ENCODE results near the gene CDC37L1.

The CDC37L1 gene

GRCh38 chr9:4755026-4755609 lies 75.7 kb downstream of the CDC37L1 start:
- TF ChIP-seq TAF1 (IDR thresholded peaks at IDR 0.05; ENCODE audit: low read depth) (no peak), CEBPB (IDR thresholded peaks at IDR 0.05) (no peak), EP300 (IDR thresholded peaks at IDR 0.05; ENCODE audit: borderline replicate concordance) (no peak), RAD21 (IDR thresholded peaks at IDR 0.05; ENCODE audit: low read depth) (no peak), EGR1 (IDR thresholded peaks at IDR 0.05) (no peak), FOXM1 (IDR thresholded peaks at IDR 0.05; ENCODE audit: borderline replicate concordance, low read depth) (no peak), NFIC (IDR thresholded peaks at IDR 0.05) (no peak), TEAD4 (IDR thresholded peaks at IDR 0.05) (no peak), TCF12 (IDR thresholded peaks at IDR 0.05; ENCODE audit: low read depth) (no peak), ZBTB7A (IDR thresholded peaks at IDR 0.05; ENCODE audit: low read depth) (no peak), YY1 (IDR thresholded peaks at IDR 0.05; ENCODE audit: low read depth) (no peak), CREB1 (IDR thresholded peaks at IDR 0.05; ENCODE audit: low read depth) (no peak)
- TF ChIP-seq, protein P1, sequence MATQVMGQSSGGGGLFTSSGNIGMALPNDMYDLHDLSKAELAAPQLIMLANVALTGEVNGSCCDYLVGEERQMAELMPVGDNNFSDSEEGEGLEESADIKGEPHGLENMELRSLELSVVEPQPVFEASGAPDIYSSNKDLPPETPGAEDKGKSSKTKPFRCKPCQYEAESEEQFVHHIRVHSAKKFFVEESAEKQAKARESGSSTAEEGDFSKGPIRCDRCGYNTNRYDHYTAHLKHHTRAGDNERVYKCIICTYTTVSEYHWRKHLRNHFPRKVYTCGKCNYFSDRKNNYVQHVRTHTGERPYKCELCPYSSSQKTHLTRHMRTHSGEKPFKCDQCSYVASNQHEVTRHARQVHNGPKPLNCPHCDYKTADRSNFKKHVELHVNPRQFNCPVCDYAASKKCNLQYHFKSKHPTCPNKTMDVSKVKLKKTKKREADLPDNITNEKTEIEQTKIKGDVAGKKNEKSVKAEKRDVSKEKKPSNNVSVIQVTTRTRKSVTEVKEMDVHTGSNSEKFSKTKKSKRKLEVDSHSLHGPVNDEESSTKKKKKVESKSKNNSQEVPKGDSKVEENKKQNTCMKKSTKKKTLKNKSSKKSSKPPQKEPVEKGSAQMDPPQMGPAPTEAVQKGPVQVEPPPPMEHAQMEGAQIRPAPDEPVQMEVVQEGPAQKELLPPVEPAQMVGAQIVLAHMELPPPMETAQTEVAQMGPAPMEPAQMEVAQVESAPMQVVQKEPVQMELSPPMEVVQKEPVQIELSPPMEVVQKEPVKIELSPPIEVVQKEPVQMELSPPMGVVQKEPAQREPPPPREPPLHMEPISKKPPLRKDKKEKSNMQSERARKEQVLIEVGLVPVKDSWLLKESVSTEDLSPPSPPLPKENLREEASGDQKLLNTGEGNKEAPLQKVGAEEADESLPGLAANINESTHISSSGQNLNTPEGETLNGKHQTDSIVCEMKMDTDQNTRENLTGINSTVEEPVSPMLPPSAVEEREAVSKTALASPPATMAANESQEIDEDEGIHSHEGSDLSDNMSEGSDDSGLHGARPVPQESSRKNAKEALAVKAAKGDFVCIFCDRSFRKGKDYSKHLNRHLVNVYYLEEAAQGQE (IDR thresholded peaks at IDR 0.05; ENCODE audit: low read depth), result no peak
- TF ChIP-seq, protein P2, sequence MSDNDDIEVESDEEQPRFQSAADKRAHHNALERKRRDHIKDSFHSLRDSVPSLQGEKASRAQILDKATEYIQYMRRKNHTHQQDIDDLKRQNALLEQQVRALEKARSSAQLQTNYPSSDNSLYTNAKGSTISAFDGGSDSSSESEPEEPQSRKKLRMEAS (IDR thresholded peaks at IDR 0.05), result no peak
- TF ChIP-seq, protein P3, sequence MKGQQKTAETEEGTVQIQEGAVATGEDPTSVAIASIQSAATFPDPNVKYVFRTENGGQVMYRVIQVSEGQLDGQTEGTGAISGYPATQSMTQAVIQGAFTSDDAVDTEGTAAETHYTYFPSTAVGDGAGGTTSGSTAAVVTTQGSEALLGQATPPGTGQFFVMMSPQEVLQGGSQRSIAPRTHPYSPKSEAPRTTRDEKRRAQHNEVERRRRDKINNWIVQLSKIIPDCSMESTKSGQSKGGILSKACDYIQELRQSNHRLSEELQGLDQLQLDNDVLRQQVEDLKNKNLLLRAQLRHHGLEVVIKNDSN (IDR thresholded peaks at IDR 0.05), result no peak

GRCh38 chr9:4756420-4756819 lies 77.1 kb downstream of the CDC37L1 start:
- TF ChIP-seq TAF1 (IDR thresholded peaks at IDR 0.05; ENCODE audit: low read depth) (no peak), FOXM1 (IDR thresholded peaks at IDR 0.05; ENCODE audit: borderline replicate concordance, low read depth) (no peak), RAD21 (IDR thresholded peaks at IDR 0.05; ENCODE audit: low read depth) (no peak), CEBPB (IDR thresholded peaks at IDR 0.05) (no peak), EGR1 (IDR thresholded peaks at IDR 0.05) (no peak), YY1 (IDR thresholded peaks at IDR 0.05; ENCODE audit: low read depth) (no peak), TCF12 (IDR thresholded peaks at IDR 0.05; ENCODE audit: low read depth) (no peak)
- TF ChIP-seq, protein P1 (IDR thresholded peaks at IDR 0.05; ENCODE audit: low read depth), result no peak
- TF ChIP-seq, protein P2 (IDR thresholded peaks at IDR 0.05), result no peak
- TF ChIP-seq, protein P3 (IDR thresholded peaks at IDR 0.05), result no peak

Data from Ishikawa (cell line).